ENCODE measurements around the gene RIPPLY3.

DNA sequence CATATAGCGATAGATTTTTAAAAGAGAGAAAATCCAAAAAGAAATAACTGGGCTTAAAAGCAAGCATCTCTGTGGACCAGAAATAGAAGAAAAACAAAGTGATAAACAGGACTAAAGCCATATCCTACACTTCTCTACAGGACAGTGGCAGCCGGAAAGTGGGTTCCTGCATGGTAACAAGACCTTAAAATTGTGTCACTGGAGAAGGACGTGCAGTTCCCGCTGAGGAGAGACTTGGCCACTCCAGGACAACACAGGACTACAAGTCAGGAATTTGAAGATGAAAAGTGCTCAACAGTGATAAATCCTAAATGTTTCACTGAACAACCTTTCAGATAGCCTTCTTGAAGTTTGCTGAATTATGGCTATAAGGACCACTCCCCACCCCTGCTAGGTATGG lies 38.1 kb upstream of the RIPPLY3 start:
- TF ChIP-seq FOXA1 (IDR thresholded peaks at IDR 0.05) (no peak), FOXM1 (IDR thresholded peaks at IDR 0.05; ENCODE audit: borderline replicate concordance) (no peak), SP1 (IDR thresholded peaks at IDR 0.05) (no peak), FOXK2 (IDR thresholded peaks at IDR 0.05) (no peak), HDGF (IDR thresholded peaks at IDR 0.05; ENCODE audit: borderline replicate concordance) (no peak), ELF4 (IDR thresholded peaks at IDR 0.05) (no peak), BHLHE40 (IDR thresholded peaks at IDR 0.05; ENCODE audit: borderline replicate concordance) (no peak), TARDBP (IDR thresholded peaks at IDR 0.05) (no peak), LEF1 (IDR thresholded peaks at IDR 0.05; ENCODE audit: borderline replicate concordance) (no peak), SUZ12 (IDR thresholded peaks at IDR 0.05) (no peak), NFRKB (IDR thresholded peaks at IDR 0.05) (no peak), CTBP1 (IDR thresholded peaks at IDR 0.05; ENCODE audit: borderline replicate concordance) (no peak)
